Activated CD8-positive, alpha-beta memory T cell treated with anti-CD3 and anti-CD28 coated beads for 4 hours (primary cell): ENCODE measurements around the gene TMEM175.
"Not testable (repeated sequence)": the region's sequence is repeated elsewhere in the genome, so short reads cannot be mapped to it uniquely, and the experiment has no call there.

Experiments used
- DNase-seq, 2 donors: peaks; one replicate each; pipeline ENCODE4 v3.0.0-alpha.2; 2020; ENCODE audit warnings: low read depth in 2 of 2

Gene TMEM175

DNA sequence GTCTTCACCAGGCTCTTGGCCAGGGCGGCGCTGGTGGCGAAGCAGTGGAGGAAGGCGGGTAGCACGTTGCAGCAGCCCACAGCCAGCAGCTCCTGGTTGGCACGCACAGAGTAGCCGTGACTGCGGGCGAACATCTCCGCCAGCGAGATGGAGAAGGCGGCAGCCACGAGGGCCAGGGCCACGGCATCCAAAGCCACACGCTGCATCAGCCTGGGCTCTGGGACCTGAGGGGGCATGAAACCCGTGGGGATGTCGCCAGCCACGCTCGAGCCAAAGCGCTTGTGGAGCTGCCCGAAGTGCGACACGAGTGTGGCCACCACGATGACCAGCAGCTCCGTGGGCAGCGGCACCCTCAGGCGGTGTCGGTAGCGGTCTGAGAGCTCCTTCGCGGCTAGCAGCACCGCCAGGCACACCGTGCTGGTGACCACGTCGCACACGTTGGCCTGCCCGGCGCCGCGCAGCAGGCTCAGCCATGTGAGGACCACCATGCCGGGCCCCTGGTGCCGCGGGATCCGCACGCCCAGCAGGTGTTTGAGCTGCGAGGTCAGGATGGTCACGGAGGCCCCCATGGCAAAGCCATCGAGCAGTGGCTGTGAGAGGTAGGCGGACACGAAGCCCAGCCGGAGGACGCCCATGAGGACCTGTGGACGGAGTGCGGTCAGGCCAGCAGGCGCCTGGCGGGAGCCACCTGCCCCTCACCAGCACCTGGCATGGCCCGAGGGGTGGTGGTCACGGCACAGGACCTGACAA, 57.6 kb downstream of the TMEM175 start:
- no peak for DNase-seq

DNA sequence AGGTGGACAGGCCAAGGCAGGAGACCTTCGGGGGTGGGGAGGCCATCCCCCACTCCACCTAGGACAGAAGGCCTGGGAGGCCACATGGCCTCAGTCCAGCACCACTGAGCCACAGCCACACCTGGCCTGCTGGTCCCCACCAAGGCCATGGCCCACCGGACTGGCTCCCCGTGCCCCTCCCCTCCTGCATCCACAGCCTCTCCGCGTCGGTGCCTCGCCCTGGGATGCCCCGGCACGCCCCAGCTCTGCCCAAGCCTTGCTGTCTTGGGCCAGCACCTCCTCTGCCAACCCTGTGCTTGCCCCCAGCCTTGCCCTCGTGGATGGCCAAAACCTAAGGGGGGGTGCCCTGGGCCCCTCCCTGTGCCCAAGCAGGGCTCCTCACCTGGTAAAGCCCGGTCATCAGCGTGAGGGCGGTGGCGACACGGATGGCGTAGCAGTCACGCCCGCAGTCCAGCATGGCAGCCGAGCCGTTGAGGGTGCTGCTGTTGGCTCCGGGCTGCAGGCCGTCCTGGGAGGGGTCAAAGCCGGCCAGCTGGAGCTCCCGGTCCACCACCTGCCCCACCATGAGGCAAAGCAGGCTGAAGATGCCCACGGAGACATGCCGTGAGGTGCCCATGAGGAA, 58.6 kb downstream of the TMEM175 start:
- no peak for DNase-seq

DNA sequence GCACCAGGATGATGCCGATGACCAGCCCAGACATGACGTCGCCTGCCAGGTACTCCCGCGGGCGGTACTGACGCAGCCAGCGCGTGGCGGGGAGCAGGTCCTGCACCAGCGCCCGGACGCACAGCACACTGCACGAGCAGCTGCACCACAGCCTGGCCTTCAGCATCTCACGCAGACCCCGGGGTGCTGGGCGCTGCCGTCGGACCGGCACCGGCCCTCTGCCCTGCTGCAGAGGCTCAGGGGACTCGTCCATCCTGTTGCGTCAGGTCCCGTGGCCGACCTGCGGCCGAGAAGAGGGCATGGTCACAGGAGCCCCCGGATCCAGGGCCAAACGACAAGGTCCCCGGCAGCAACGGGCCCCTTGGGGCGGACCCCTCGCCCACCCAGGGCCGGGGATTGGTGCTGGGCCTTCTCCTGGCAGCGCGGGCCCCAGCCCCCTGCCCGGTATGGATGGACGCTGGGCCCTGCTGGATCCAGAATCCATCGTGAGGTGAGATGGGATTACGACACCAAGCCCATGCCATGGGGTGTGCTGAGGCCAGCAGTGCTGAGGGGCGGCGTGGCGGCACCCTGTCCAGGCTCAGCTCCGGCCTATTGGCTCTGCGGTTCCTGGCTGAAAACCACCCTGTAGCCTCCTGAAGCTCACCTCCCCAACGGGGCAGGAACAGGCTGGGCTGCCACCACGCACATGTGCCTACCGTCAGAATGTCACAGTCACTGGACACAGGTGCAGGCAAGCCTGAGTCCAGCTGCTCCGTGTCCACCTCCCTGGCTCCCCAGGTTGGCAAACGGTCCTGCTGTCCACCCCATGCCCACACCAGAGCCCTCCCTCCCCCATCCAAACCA, 59.4 kb downstream of the TMEM175 start:
- DNase-seq: no peak

DNA sequence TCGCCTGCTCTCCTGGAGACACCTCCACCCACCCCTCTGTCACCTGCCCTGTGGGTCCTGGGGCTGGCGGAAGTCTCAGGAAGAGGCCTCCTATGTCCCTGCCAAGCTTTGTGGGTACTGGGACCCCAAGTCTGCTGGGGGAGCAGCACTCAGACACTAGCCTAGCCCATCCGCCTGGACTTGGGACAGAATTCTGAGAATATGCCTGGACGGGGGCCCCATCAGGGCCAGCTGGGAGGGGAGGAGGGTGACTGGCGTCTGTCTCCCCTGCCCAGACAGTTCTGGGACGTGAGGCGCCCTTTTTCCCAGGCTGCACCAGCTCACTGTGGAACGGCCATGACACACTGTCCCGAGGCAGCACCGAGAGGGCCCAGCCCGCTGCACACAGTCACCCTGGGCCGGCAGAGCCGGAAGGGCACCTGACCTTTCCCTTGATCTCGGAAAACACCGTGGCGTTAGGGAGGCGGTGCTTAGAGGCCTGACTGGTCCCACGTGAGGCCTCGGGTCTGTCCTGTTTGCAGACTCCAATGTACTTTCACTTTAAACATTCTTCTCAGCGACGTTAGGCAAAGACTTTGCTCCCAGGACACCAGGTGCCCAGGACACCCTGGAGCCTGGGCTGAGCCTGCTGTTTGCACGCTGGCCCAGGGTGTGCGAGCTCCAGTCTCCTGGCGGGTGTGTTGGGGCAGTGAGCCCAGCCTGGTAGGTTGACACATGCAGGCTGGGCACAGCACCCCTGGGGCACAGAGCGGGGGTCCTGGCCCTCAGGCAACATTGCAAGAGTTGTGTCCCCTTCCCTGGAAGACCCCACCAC, 60.2 kb downstream of the TMEM175 start:
- no peak for DNase-seq

DNA sequence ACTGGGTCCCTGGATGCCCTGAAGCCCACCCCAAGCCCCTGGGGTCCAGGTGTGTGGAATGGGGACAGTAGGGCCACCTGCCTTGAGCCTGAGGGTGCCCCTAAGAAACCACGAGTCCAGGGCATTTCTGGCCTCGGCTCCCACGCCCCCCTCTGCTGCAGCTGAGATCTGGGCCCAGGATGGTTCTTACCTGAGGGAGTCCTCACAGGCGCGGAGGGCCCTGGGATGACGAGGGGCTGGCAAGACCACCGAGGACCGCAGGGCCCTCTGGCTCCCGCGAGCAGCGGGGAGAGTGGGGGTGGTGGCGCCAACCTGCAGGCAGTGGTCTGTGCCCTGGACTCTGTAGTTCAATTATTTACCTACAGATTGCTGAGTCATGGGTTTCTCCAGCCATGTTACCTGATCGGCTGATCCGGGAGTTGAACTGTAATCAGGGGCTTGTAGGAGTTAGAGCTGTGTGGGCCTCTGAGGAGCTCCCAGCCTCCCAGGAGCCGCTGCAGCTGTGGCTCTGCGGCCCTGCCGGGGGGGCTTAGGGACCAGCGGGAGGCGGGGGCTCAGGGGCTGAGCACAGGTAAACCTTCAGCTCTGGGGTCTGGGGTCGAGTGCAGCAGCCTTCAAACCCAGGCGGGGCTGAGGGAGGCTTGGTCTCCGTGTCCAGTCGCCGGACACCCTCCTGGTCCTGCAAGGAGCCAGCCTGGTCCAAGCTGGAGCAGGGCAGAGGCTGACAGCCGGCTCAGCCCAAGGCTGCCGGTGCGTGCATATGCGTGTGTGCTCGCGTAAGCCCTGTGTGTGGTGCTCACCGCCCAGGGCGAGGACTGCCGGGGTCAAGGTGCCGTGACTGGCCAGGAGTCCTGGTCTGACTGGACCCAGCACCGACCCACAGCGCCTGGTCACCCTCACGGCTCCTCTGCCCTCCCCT, 61.1 kb downstream of the TMEM175 start, which contains the start of gene SLC26A1:
Gene SLC26A1, minus strand, starts transcription at position 294 of the 919 bp plus-strand sequence. CDS start 1,701 bp downstream, outside the sequence.
- DNase-seq: no peak

DNA sequence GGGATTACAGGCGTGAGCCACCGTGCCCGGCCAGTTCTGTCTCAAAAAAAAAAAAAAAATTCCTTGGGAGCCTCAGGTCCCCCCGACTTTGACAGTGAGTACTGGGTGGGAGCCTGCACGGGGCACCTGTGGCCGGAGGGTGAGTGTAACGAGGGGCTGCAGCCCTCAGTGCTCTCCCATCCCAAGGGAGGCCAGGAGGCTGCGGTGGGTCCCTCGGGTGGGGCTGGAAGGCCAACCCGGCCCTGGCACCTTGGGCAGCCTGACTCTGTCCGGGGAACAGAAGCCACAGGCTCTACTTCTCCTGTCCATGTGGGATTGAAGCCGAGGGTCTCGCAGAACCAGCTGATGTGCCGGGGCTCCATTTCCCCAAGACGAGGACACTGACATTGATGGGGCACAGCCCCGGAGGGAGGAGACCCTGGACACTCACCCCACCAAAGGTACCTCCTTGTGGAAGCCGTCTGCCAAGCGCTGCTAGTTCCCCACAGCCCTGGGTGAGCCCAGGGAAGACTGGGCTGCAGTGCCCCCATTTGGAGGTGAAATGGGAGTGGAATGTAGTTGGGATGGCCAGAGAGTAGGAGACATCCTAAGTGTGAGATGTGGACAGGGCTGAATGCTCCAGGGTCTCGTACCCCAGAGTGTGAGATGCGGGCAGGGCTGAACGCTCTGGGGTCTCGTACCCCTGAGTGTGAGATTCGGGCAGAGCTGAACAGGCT, 63.2 kb downstream of the TMEM175 start:
- DNase-seq: no peak

DNA sequence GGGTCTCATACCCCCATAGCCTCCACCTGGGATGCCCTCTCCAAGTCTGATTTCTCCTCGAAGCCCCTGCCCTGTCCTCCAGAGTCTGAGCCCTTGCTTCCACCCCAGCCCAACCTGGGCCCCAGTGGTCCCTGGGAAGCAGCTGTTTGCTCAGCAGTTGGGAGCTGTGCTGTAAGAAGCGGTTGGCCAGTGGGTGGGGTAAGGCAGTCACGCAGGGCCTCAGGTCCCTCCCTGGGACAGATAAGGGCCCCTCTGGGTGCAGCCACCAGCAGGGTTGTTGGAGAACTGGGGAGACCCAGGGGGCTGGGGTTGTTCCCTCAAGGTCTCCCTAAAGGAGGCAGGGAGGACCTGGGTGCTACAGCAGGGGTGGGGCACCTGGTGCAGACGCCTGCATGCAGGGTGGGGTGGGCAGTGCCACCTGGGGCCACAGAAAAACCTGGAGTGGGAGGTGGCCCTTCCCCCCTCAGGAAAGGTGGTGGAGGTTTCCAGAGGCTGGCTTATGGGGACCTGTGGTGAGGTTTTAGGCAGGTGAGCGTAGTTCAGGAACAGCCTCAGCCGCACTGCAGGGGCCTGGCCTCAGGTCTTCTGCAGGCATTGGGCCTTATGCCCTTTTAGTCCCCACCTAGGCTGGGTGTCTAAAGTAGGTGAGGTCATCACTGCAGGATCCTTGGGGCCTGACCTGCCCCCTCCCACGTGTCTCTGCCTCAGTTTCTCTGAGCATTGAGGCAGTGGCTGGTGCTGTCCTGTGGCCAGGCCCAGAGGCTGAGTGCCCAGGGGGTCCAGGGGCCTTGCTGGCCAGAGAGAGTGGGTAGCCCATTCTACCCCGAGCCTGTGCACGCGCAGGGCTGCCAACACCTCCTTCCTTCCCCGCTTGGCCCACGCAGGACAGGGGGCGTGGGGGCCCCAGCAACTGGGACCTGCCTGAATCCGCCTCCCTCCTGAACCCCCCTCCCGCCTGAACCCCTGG, 64.1 kb downstream of the TMEM175 start:
- DNase-seq: no peak

DNA sequence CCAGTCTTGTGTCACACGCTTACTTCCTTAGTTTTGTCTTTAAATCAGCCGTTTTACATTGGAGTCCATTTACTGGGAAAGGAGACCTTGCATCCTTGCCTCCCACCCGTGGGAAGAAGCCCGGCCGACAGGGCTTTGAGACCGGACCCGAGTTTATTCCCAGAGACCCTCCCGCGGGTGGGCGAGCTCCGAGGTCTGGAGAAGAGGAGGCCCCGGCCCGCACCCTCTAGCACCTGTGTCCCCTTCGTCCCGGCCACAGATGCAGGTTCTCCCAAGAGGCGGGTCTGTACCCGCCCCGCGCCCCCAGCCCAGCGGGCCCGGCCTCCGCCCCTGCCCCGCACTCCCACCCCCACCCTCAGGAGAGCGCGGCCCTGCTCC, 64.7 kb downstream of the TMEM175 start:
- no peak for DNase-seq

DNA sequence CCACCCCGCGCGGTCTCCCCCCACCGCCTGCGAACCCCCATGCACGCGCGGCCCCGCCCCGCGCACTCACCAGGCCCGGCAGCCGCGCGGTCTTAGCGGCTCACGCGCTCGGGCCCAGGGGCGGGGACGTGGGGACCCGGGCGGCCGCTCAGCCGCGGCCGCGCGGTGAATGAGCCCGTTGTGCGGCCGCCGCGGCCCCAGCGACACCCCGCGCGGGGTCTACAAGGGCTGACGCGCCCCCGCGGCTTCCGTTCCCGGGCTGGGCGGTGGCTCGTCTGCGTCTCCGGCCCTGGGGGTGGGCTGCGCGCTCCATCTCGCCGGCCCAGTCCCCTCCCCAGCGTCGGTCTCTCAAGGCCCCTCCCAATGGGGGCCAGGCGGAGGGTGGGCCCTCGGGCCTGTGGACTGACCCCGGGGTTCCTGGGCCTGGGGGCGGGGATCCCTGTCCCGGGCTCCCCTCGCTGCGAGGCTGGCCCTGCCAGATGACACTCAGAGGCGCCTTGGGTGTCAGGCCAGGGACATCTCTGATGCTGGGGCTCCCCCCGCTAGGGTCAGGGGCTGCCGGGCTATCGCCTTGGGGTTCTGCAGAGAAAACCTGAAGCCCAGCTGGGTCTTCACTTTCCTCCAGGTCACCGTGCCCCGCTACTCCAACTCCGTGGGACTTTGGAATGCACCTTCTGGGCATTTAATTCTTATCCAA, 65.3 kb downstream of the TMEM175 start:
- no peak for DNase-seq

DNA sequence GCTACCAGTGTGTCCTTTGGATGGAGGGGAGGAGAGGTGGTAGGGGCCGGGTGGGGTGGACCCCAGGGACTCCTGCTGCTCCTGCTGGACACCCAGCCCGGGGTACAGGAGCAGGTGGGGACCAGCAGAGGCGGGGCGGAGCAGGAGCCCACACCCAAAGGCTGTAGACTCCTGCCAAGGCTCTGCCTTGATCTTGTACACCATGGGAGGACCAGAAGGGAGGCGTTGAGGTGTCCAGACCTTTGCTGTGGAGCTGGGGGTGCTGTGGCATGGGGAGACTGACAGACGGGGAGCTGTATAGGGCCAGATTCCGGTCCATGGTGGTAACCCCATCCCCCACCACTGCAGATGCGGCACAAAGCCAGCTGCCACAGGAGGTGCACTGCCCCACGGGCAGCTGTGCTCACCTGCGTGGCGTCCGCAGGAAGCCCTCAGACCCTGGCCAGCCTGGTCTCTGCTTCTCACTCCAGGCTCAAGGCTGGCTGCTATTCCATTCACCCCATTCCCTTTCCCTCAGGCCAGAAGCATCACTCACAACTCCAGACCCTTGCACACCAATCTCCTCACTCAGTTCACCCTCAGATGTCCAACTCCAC, 65.9 kb downstream of the TMEM175 start:
- DNase-seq: no peak

DNA sequence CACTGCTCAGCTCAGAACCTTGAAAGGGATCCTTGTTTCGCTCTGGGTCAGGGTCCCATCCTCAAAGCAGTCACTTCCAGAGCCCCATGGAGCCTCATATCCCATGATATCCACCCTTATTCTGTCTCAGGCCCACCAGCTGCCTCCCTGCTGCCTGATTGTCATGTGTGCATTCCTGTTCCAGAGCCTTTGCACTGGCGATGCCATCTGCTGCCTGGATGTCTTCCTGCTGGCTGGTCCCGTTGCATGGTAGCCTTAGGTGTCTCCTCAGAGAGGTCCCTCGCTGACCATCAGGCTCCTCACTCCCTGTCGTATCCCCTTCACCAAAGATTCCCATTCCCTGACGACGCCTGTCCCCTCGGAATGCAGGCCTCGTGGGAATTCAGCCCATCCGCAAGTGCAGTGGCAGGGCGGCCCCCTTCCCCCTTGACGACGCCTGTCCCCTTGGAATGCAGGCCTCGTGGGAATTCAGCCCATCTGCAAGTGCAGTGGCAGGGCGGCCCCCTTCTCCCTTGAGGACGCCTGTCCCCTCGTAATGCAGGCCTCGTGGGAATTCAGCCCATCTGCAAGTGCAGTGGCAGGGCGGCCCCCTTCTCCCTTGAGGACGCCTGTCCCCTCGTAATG, 67.1 kb downstream of the TMEM175 start:
- DNase-seq: not testable (repeated sequence)

DNA sequence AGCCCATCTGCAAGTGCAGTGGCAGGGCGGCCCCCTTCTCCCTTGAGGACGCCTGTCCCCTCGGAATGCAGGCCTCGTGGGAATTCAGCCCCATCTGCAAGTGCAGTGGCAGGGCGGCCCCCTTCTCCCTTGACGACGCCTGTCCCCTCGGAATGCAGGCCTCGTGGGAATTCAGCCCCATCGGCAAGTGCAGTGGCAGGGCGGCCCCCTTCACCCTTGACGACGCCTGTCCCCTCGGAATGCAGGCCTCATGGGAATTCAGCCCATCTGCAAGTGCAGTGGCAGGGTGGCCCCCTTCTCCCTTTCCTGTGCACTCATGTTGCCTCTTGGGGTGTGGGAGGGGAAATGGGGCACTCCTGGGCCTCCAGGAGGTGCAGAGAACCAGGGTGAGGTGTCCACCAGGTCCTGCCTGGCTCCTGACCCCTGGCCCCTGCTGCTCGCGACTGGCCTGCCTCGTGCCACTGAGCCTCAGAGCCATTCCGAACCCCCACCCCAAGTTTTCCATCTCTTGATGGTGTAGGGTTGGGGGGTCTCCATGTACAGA, 67.7 kb downstream of the TMEM175 start:
- no peak for DNase-seq

DNA sequence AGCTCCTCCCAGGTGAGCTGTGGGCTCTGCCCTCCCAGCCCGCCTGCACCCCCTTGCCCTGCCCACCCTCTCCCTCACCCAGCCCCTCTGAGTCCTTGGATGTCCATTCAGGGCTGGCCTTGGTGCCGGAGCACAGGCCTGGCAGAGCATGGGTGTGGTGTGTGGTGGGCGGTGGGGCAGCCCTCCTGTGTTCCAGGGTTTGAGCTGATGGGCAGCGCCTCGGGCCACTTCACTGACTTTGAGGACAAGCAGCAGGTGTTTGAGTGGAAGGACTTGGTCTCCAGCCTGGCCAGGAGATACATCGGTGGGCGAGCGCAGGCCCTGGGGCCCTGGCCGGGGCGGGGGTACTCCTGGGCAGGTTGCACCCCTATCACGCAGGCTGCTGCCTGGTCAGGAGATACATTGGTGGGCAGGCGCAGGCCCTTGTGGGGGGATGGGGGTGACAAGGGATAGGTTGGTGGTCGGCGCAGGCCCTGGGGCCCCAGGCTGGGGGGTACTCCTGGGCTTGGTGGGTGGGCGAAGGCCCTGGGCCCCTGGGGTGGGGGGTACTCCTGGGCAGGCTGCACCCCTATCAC, 68.5 kb downstream of the TMEM175 start:
- DNase-seq: no peak

DNA sequence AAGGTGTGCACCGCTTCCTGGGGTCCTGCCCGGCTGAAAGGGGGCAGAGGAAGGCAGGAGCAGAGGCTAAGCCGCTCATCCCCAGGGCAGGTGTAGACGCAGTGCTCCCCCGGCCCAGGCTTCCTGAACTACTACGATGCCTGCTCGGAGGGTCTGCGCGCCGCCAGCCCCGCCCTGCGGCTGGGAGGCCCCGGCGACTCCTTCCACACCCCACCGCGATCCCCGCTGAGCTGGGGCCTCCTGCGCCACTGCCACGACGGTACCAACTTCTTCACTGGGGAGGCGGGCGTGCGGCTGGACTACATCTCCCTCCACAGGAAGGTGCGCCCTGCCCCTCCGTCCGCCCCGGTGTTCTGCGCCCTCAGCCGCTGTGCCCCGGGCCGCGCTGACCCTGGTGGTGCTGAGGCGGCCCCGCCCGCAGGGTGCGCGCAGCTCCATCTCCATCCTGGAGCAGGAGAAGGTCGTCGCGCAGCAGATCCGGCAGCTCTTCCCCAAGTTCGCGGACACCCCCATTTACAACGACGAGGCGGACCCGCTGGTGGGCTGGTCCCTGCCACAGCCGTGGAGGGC, 69.4 kb downstream of the TMEM175 start:
- no peak for DNase-seq

DNA sequence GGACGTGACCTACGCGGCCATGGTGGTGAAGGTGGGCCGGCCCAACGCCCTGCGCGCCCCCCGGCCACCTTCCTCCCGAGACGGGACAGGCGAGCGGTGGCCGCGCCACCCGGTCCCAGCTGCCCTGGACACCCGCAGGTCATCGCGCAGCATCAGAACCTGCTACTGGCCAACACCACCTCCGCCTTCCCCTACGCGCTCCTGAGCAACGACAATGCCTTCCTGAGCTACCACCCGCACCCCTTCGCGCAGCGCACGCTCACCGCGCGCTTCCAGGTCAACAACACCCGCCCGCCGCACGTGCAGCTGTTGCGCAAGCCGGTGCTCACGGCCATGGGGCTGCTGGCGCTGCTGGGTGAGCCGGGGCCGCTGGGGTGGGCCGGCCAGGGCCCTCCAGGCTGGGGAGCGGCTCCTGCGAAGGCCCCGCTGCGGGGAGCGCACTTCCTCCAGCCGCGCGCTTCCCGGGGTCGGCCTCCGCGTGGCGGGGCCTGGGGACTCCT, 69.9 kb downstream of the TMEM175 start:
- DNase-seq: no peak

DNA sequence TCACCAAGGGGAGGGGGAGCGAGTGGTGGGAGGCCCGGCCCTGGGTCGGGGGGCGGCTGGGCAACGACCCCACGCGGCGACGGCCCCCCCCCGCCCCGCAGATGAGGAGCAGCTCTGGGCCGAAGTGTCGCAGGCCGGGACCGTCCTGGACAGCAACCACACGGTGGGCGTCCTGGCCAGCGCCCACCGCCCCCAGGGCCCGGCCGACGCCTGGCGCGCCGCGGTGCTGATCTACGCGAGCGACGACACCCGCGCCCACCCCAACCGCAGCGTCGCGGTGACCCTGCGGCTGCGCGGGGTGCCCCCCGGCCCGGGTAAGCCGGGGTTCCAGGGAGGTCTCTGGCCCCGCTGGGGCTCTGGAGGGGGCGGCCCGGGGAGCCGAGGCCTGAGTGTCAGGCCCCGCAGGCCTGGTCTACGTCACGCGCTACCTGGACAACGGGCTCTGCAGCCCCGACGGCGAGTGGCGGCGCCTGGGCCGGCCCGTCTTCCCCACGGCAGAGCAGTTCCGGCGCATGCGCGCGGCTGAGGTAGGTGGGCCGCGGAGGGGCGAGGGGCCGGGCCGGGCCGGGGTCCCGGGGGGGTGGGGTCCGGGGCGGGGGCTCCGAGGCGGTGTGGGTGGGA, 70.5 kb downstream of the TMEM175 start:
- DNase-seq: no peak
